GM13977 (cell line): ENCODE measurements around the gene MYO1F.

Source experiments
- DNase-seq: peaks from one replicate; pipeline ENCODE4 v3.0.0; 2012; ENCODE audit warnings: low spot score
- in situ Hi-C: fragments of 300-500 bp; cut with MboI; formaldehyde crosslinking; loops from one replicate; pipeline ENCODE4 v1.12.0; 2022; ENCODE audit warnings: low sequenced_read_pairs, low pct_unique_long_range_greater_than_20kb, mixed read lengths, inconsistent platforms; ENCODE audit not compliant: unreplicated experiment
- TF ChIP-seq, protein P1 (sequence below): IDR thresholded peaks from 2 replicates; pipeline ENCODE4 v1.5.1; 2012; ENCODE audit warnings: mild to moderate bottlenecking, control low read depth; ENCODE audit not compliant: insufficient read depth; ENCODE audit errors: extremely low read depth, missing control alignments

Gene MYO1F

DNA sequence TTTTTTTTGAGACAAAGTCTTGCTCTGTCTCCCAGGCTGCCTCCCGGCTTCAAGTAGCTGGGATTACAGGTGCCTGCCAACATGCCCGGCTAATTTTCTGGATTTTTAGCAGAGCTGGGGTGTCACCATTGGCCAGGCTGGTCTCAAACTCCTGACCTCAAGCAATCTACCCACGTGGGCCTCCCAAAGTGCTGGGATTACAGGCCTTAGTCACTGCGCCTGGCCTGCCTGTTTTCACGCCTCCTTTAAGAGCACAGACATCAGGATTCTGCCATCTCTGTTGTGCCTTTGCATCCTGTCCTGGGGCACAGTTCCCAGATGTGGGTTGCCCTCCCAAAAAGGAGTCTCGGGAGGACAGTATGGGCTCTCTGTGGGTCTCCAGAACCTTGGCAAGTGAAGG is 72.3 kb downstream of the MYO1F start:
- DNase-seq: no peak
- TF ChIP-seq, protein P1, sequence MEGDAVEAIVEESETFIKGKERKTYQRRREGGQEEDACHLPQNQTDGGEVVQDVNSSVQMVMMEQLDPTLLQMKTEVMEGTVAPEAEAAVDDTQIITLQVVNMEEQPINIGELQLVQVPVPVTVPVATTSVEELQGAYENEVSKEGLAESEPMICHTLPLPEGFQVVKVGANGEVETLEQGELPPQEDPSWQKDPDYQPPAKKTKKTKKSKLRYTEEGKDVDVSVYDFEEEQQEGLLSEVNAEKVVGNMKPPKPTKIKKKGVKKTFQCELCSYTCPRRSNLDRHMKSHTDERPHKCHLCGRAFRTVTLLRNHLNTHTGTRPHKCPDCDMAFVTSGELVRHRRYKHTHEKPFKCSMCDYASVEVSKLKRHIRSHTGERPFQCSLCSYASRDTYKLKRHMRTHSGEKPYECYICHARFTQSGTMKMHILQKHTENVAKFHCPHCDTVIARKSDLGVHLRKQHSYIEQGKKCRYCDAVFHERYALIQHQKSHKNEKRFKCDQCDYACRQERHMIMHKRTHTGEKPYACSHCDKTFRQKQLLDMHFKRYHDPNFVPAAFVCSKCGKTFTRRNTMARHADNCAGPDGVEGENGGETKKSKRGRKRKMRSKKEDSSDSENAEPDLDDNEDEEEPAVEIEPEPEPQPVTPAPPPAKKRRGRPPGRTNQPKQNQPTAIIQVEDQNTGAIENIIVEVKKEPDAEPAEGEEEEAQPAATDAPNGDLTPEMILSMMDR: no peak
- in situ Hi-C loops: no loop called here

DNA sequence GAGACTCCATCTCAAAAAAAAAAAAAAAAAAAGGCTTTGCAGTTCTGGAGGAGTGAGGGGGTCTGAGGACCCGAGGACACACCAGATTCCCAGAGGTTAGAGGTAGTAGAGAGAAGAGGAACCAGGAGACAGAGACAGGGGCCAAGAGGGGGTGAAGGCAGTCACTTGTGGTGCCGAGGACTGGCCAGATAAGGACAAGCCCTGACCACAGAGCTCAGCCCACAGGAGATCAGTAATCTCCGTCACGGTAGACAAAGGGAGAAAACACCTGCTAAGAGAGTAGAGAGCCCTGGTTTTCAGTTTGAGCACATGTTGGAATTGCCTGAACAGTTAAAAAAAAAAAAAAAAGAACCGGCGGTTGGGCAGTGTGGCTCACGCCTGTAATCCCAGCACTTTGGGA is 73.1 kb downstream of the MYO1F start:
- no peak for DNase-seq
- TF ChIP-seq, protein P1: no peak
- in situ Hi-C loops: no loop called here

DNA sequence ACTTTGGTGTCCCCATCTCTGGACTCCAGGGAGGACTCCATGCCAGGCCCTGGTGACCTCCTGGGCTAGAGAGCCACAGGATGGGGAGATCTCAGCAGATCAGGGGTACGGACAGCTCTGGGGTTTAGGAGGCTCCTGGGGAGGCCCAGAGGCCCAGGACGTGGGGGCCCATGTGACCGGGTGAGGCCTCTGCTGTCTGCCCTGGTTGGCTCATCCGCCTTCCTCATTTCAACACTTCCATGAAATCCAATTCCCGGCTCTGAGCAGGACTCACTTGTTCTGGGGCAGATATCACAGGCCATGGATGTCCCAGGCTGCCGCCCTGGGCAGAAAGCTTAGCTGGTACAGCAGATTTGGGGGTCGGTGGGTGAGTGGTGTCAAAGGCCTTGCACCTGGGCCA is 73.7 kb downstream of the MYO1F start:
- DNase-seq: no peak
- TF ChIP-seq, protein P1: no peak
- in situ Hi-C loops: no loop called here

DNA sequence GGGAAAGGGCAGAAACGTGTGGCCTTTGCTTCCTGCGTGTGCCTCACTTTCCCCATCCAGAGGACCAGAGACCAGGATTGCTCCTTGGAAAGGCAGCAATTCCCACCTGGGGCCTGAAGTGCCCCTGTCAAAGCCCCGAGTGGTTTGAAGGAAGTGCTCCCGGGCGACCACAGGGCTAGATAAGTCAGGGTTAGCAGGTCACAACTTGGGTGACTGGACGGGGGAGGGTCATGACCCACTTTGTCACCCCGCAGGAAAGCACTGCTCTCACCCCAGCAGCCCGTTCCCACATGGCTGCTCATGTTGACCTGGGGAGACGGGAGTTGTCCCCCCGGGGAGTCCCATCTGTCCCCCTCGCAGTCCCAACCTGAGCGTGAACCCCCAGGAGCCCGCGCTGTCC is 75.3 kb downstream of the MYO1F start:
- in situ Hi-C loops: no loop called here

DNA sequence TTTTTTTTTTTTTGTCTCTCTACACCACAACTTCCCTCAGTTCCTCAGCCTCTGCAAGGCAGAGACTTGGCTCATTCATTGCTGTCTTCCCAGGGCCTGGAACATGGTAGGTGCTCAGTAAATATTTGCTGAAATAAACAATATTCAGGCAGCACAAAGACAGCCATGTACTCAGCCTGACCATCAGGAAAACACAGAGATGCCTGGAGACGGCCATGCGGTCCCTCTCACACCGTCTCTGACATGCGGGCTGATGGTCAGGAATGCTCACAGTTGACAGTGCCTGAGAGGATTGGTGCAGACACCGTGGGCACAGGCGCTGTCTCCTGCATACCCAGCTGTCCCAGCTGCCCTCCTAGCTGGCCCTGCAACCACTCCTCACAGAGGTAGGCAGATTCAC is 75.7 kb downstream of the MYO1F start:
- no peak for DNase-seq
- TF ChIP-seq, protein P1: no peak
- in situ Hi-C loops: no loop called here

More for the DNA sequence above, 75.3 kb downstream of the MYO1F start:
- no peak for DNase-seq
- TF ChIP-seq, protein P1: no peak

DNA sequence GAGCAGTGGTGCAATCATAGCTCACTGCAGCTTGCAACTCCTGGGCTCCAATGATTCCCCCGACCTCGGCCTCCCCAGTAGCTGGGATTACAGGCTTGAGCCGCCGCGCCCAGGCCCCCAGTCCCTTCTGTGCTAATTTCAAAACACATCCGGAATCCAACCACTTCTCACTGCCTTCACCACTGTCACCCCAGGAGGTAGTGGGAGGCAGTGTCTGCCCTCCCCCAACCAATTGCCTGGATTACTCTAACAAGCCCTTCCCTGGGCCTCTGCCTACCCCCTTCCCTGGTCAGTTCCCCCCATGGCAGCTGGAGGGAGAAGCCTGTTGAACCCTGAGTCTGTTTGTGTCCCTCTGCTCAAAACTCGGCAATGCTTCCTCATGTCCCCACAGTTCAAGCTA is 77.1 kb downstream of the MYO1F start:
- TF ChIP-seq, protein P1: no peak
- DNase-seq: no peak
- in situ Hi-C loops: no loop called here
